HepG2 (cell line): ENCODE results near the gene RGR. TPM values are rescaled to one million over a fixed set of nuclear protein-coding genes. Genes with fewer than 3 reads are reported as not detected.

Experiments used
- CBX2 ChIP-seq, 2 experiments: fragments of 200-600 bp in 1 of 2; sonication (generic); formaldehyde crosslinking in 1 of 2; IDR thresholded peaks; 2 replicates each; pipeline versions ENCODE4 v1.7.0 to v1.8.1; 2018 to 2022; ENCODE audit warnings: low read depth in 2 of 2, low read length in 1 of 2, mild to moderate bottlenecking in 1 of 2, missing genetic modification reagents in 1 of 2
- HES4 ChIP-seq: sonication (generic); formaldehyde crosslinking; IDR thresholded peaks from 2 replicates; pipeline ENCODE4 v1.9.0; 2021; ENCODE audit warnings: mild to moderate bottlenecking, missing genetic modification reagents, borderline replicate concordance
- HNRNPL ChIP-seq: fragments of 200-400 bp; formaldehyde crosslinking; IDR thresholded peaks from 2 replicates; pipeline ENCODE4 v1.6.1; 2017; ENCODE audit warnings: mild to moderate bottlenecking, low read depth, low read length
- KLF11 ChIP-seq: IDR thresholded peaks from 2 replicates; pipeline ENCODE4 v1.6.1; 2016; ENCODE audit warnings: missing compliant biosample characterization
- NR2F2 ChIP-seq: IDR thresholded peaks from 2 replicates; pipeline ENCODE4 v1.6.1; 2012; ENCODE audit warnings: low read depth, inconsistent platforms, borderline replicate concordance
- PATZ1 ChIP-seq: sonication (generic); formaldehyde crosslinking; IDR thresholded peaks from 2 replicates; pipeline ENCODE4 v1.4.0; 2020; ENCODE audit warnings: missing genetic modification reagents
- TBX2 ChIP-seq: sonication (generic); formaldehyde crosslinking; IDR thresholded peaks from 2 replicates; pipeline ENCODE4 v1.5.0; 2020; ENCODE audit warnings: missing genetic modification reagents, mild to moderate bottlenecking, borderline replicate concordance
- TEF ChIP-seq: sonication (generic); formaldehyde crosslinking; IDR thresholded peaks from 2 replicates; pipeline ENCODE4 v1.5.0; 2020; ENCODE audit warnings: missing genetic modification reagents
- ZFY ChIP-seq: sonication (generic); formaldehyde crosslinking; IDR thresholded peaks from 2 replicates; pipeline ENCODE4 v1.4.0; 2020; ENCODE audit warnings: missing genetic modification reagents
- ZNF629 ChIP-seq: sonication (generic); formaldehyde crosslinking; conservative IDR thresholded peaks from 2 replicates; pipeline ENCODE4 v1.5.0; 2020; ENCODE audit warnings: missing genetic modification reagents
- ZNF768 ChIP-seq: sonication (generic); formaldehyde crosslinking; IDR thresholded peaks from 2 replicates; pipeline ENCODE4 v1.4.0; 2020; ENCODE audit warnings: missing genetic modification reagents
- polyA plus RNA-seq, 8 experiments: library from polyadenylated mRNA; depleted of rRNA in 3 of 8; stranded (reverse) in 7 of 8; unstranded in 1 of 8; fragments of >200 nt; fragmentation: Illumina TruSeq in 4 of 8; extraction: Trizol in 4 of 8; gene quantifications; 2 replicates each; pipeline versions ENCODE4 v1.2.1 to v1.2.3, GENCODE V29; 2011 to 2016; ENCODE audit warnings: low read depth in 4 of 8, missing spikeins in 1 of 8, mixed read lengths in 1 of 8; ENCODE audit not compliant: insufficient read depth in 1 of 8
- total RNA-seq, 5 experiments: library from RNA; depleted of rRNA; stranded (reverse); fragments of >200 nt; fragmentation: Illumina TruSeq; extraction: Trizol; gene quantifications; 2 replicates each; pipeline ENCODE4 v1.2.3, GENCODE V29; 2016; ENCODE audit warnings: low read depth in 1 of 5
- TF ChIP-seq, protein P1 (sequence below): IDR thresholded peaks from 2 replicates; pipeline ENCODE4 v1.6.1; 2012; ENCODE audit warnings: inconsistent platforms

RGR gene
- total and polyA plus RNA-seq, 2 of the 13 experiments (the other 11 are each of a cell fraction or from before 2014, with no cell fraction given): 0.69 to 0.71 TPM

DNA sequence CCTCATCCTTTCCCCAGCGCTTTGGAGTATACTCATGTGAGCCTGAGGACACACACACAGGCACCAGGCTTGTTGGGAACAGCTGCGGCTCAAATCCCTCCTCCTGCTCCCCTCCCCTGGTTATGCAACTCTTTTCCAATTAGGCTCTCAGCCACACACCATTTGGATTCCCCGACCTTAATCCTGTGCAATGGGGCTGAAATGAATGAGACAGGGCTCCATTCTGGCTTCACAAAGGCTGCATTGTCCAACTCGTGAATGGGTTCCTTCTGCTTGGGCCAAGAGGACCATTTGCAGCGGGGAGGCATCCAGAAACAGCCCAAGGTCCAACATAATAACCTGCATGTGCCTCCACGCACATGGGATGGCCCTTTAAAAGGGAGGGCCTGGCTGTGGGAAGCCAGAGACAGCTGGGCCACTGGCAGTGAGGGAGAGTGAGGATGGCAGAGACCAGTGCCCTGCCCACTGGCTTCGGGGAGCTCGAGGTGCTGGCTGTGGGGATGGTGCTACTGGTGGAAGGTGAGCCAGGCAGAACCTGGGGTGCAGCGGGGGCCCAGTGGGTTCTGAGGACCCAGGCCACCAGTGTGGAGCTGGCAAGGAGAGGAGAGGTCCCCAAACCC, at the start of gene RGR (continued):
- peak; percentile 37; the same call in 1 of the 2 replicates for TF ChIP-seq TBX2 (CRISPR knock-in tag)
- peak; percentile 92 for TF ChIP-seq ZNF629
- TF ChIP-seq HES4 (CRISPR knock-in tag): no peak
- peak; percentile 73; the same call in 1 of the 2 replicates for TF ChIP-seq HNRNPL
- TF ChIP-seq TEF (CRISPR knock-in tag): peak; percentile 73; the same call in 1 of the 2 replicates
- TF ChIP-seq, protein P1, sequence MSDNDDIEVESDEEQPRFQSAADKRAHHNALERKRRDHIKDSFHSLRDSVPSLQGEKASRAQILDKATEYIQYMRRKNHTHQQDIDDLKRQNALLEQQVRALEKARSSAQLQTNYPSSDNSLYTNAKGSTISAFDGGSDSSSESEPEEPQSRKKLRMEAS: peak; percentile 82
- TF ChIP-seq ZNF768 (CRISPR knock-in tag): peak; percentile 13; the same call in 1 of the 2 replicates
- no peak for TF ChIP-seq ZFY (CRISPR knock-in tag)
- no peak for TF ChIP-seq NR2F2
- TF ChIP-seq CBX2 (IDR thresholded peaks at IDR 0.05; ENCODE audit: low read depth, low read length): no peak
- TF ChIP-seq CBX2 (CRISPR knock-in tag; IDR thresholded peaks at IDR 0.05; ENCODE audit: low read depth): no peak
- TF ChIP-seq KLF11: no peak
- 0 out of 2 replicates have a peak, but pooled peaks have one; percentile 25 for TF ChIP-seq PATZ1
- TF ChIP-seq, all 625 proteins: peak for 37
